Astrocyte (in vitro differentiated cells and primary cell): Measurements from ENCODE around the gene KIRREL3. TPM values are rescaled to one million over a fixed set of nuclear protein-coding genes. Genes with fewer than 3 reads are reported as not detected.

ENCODE experiments used
- DNase-seq: peaks from one replicate; pipeline ENCODE4 v3.0.0-alpha.2; 2010; ENCODE audit warnings: low read depth
- FAIRE-seq: peaks from 2 replicates; lab custom pipeline; 2011; peaks lifted over from hg19 to GRCh38; lab: Jason Lieb, UNC
- H2AFZ ChIP-seq: 2 replicates; pipeline ENCODE4 v1.6.0; 2012; ENCODE audit warnings: low read depth, low read length, inconsistent platforms
- H3K27ac ChIP-seq: 2 replicates; pipeline ENCODE4 v1.5.1; 2011; ENCODE audit warnings: low read depth, low read length, inconsistent platforms
- H3K27me3 ChIP-seq: 2 replicates; pipeline ENCODE4 v1.6.0; 2011; ENCODE audit warnings: low read length, inconsistent platforms; ENCODE audit not compliant: insufficient read depth
- H3K36me3 ChIP-seq: 2 replicates; pipeline ENCODE4 v1.5.1; 2011; ENCODE audit warnings: low read length, inconsistent platforms; ENCODE audit not compliant: insufficient read depth
- H3K4me1 ChIP-seq: 2 replicates; pipeline ENCODE4 v1.5.1; 2011; ENCODE audit warnings: low read length, inconsistent platforms; ENCODE audit not compliant: insufficient read depth
- H3K4me2 ChIP-seq: 2 replicates; pipeline ENCODE4 v1.6.0; 2012; ENCODE audit warnings: low read length, inconsistent platforms
- H3K4me3 ChIP-seq: 2 replicates; pipeline ENCODE4 v1.5.1; 2011; ENCODE audit warnings: low read depth, mild to moderate bottlenecking, low read length, inconsistent platforms; ENCODE audit not compliant: insufficient read depth
- H3K79me2 ChIP-seq: 2 replicates; pipeline ENCODE4 v1.6.0; 2012; ENCODE audit warnings: mild to moderate bottlenecking, low read length, inconsistent platforms; ENCODE audit not compliant: insufficient read depth
- H3K9ac ChIP-seq: 2 replicates; pipeline ENCODE4 v1.6.0; 2012; ENCODE audit warnings: mild to moderate bottlenecking, low read length, inconsistent platforms
- H3K9me3 ChIP-seq: 2 replicates; pipeline ENCODE4 v1.5.1; 2012; ENCODE audit warnings: low read depth, mild to moderate bottlenecking, low read length, inconsistent platforms; ENCODE audit not compliant: insufficient read depth
- H4K20me1 ChIP-seq: 2 replicates; pipeline ENCODE4 v1.6.0; 2012; ENCODE audit warnings: low read length, inconsistent platforms; ENCODE audit not compliant: insufficient read depth
- H3K27ac Mint-ChIP-seq: one replicate; pipeline ENCODE4 v1.8.0; 2021; ENCODE audit warnings: mild to moderate bottlenecking, mixed read lengths; ENCODE audit not compliant: unreplicated experiment
- H3K27me3 Mint-ChIP-seq: one replicate; pipeline ENCODE4 v1.8.0; 2021; ENCODE audit warnings: low read depth, mixed read lengths; ENCODE audit not compliant: unreplicated experiment
- H3K36me3 Mint-ChIP-seq: one replicate; pipeline ENCODE4 v1.8.0; 2021; ENCODE audit warnings: low read depth, mixed read lengths; ENCODE audit not compliant: unreplicated experiment
- H3K4me1 Mint-ChIP-seq: one replicate; pipeline ENCODE4 v1.8.0; 2021; ENCODE audit warnings: low read depth, mixed read lengths; ENCODE audit not compliant: unreplicated experiment
- H3K4me3 Mint-ChIP-seq: one replicate; pipeline ENCODE4 v1.8.0; 2021; ENCODE audit warnings: mild to moderate bottlenecking, moderate library complexity, mixed read lengths; ENCODE audit not compliant: unreplicated experiment
- H3K9me3 Mint-ChIP-seq: one replicate; pipeline ENCODE4 v1.8.0; 2021; ENCODE audit warnings: mild to moderate bottlenecking, mixed read lengths; ENCODE audit not compliant: unreplicated experiment
- CTCF ChIP-seq: IDR thresholded peaks from 2 replicates; pipeline ENCODE4 v1.5.1; 2011; ENCODE audit warnings: low read depth, mild to moderate bottlenecking, inconsistent platforms, low read length, moderate library complexity; ENCODE audit not compliant: insufficient read depth
- EZH2 ChIP-seq: IDR thresholded peaks from 2 replicates; pipeline ENCODE4 v1.6.1; 2012; ENCODE audit warnings: mild to moderate bottlenecking, low read length, inconsistent platforms; ENCODE audit not compliant: insufficient read depth
- total RNA-seq: library from RNA; stranded (reverse); gene quantifications from 2 replicates; pipeline ENCODE4 v1.2.1, GENCODE V29; 2021

The KIRREL3 gene
- total RNA-seq, 1 donor from 2014 or later = 0.91 TPM

GRCh38 chr11:126855536-126855935 lies 145.0 kb downstream of the KIRREL3 start:
- no peaks in the 10 kb centered on the region for H3K79me2 ChIP-seq
- H3K4me1 ChIP-seq = peaks cover 6% of the 10 kb centered on the region
- H3K4me3 ChIP-seq = no peak overlapping the region
- Mint-ChIP-seq H3K9me3 (no peaks in the 10 kb centered on the region), H3K36me3 (no peaks in the 10 kb centered on the region), H3K4me1 (peaks cover 4% of the 10 kb centered on the region), H3K27me3 (peaks cover 12% of the 10 kb centered on the region), H3K4me3 (no peak overlapping the region), H3K27ac (no peak overlapping the region)
- DNase-seq (no peak), FAIRE-seq (no peak)
- TF ChIP-seq EZH2 (no peak), CTCF (no peak)
- no peaks in the 10 kb centered on the region for H4K20me1 ChIP-seq
- H2AFZ ChIP-seq = no peak overlapping the region
- H3K9me3 ChIP-seq = no peaks in the 10 kb centered on the region
- H3K36me3 ChIP-seq = no peaks in the 10 kb centered on the region
- H3K4me2 ChIP-seq = no peak overlapping the region
- no peaks in the 10 kb centered on the region for H3K27me3 ChIP-seq
- no peak overlapping the region for H3K9ac ChIP-seq
- no peak overlapping the region for H3K27ac ChIP-seq

- Histone ChIP-seq H4K20me1 (no peaks in the 10 kb centered on the region), H3K9ac (no peak overlapping the region), H3K4me3 (no peak overlapping the region), H2AFZ (no peak overlapping the region), H3K27me3 (no peaks in the 10 kb centered on the region), H3K4me1 (peaks cover 6% of the 10 kb centered on the region), H3K36me3 (no peaks in the 10 kb centered on the region), H3K4me2 (no peak overlapping the region), H3K27ac (no peak overlapping the region), H3K79me2 (no peaks in the 10 kb centered on the region), H3K9me3 (no peaks in the 10 kb centered on the region)
- DNase-seq (peak; percentile 59), FAIRE-seq (no peak)
- no peak overlapping the region for H3K4me3 Mint-ChIP-seq
- no peaks in the 10 kb centered on the region for H3K36me3 Mint-ChIP-seq
- no peak for TF ChIP-seq CTCF
- no peak overlapping the region for H3K27ac Mint-ChIP-seq
- peaks cover 8% of the 10 kb centered on the region for H3K27me3 Mint-ChIP-seq
- H3K9me3 Mint-ChIP-seq = peaks cover 2% of the 10 kb centered on the region
- peaks cover 4% of the 10 kb centered on the region for H3K4me1 Mint-ChIP-seq
These were observed 146.8 kb downstream of the KIRREL3 start for GRCh38 chr11:126853732-126854131.

GRCh38 chr11:126844789-126845188 lies 155.8 kb downstream of the KIRREL3 start:
- DNase-seq = no peak
- Histone ChIP-seq H3K27me3 (no peaks in the 10 kb centered on the region), H3K27ac (no peak overlapping the region), H3K9ac (no peak overlapping the region), H3K4me3 (no peak overlapping the region), H4K20me1 (no peaks in the 10 kb centered on the region), H3K79me2 (no peaks in the 10 kb centered on the region), H3K4me2 (no peak overlapping the region), H2AFZ (no peak overlapping the region), H3K36me3 (no peaks in the 10 kb centered on the region), H3K4me1 (no peaks in the 10 kb centered on the region), H3K9me3 (no peaks in the 10 kb centered on the region)
- TF ChIP-seq EZH2 (no peak), CTCF (no peak)
- peaks cover 15% of the 10 kb centered on the region for H3K4me1 Mint-ChIP-seq
- no peak overlapping the region for H3K4me3 Mint-ChIP-seq
- H3K27ac Mint-ChIP-seq = no peak overlapping the region
- peaks cover 5% of the 10 kb centered on the region for H3K9me3 Mint-ChIP-seq
- H3K27me3 Mint-ChIP-seq = peaks cover 2% of the 10 kb centered on the region
- H3K36me3 Mint-ChIP-seq = peaks cover 3% of the 10 kb centered on the region
- no peak for FAIRE-seq
